Keratinocyte (primary cell): ENCODE results near the gene ARHGAP20. TPM values are rescaled to one million over a fixed set of nuclear protein-coding genes. Genes with fewer than 3 reads are reported as not detected.

ENCODE experiments used
- DNase-seq: peaks from one replicate; pipeline ENCODE4 v3.0.0-alpha.2; 2011; ENCODE audit warnings: low read depth, missing footprints, low spot score
- FAIRE-seq: peaks from 2 replicates; lab custom pipeline; 2011; peaks lifted over from hg19 to GRCh38; lab: Jason Lieb, UNC
- H2AFZ ChIP-seq: 2 replicates; pipeline ENCODE4 v1.6.0; 2012; ENCODE audit warnings: low read length, control low read depth, inconsistent platforms; ENCODE audit not compliant: control insufficient read depth
- H3K27ac ChIP-seq: 2 replicates; pipeline ENCODE4 v1.5.1; 2011; ENCODE audit warnings: low read length; ENCODE audit not compliant: control insufficient read depth, insufficient read depth
- H3K27me3 ChIP-seq: 3 replicates; pipeline ENCODE4 v1.6.0; 2011; ENCODE audit warnings: low read length; ENCODE audit not compliant: control insufficient read depth, insufficient read depth; ENCODE audit errors: extremely low read depth
- H3K36me3 ChIP-seq, 2 experiments: 2 replicates in 1 of 2; 3 replicates in 1 of 2; pipeline ENCODE4 v1.5.1; 2011; ENCODE audit warnings: low read length in 2 of 2, mild to moderate bottlenecking in 1 of 2; ENCODE audit not compliant: control insufficient read depth in 2 of 2, insufficient read depth in 2 of 2; ENCODE audit errors: extremely low read depth in 1 of 2
- H3K4me1 ChIP-seq: 3 replicates; pipeline ENCODE4 v1.5.1; 2011; ENCODE audit warnings: low read length; ENCODE audit not compliant: control insufficient read depth, insufficient read depth; ENCODE audit errors: extremely low read depth
- H3K4me2 ChIP-seq: 3 replicates; pipeline ENCODE4 v1.6.0; 2011; ENCODE audit warnings: low read depth, low read length; ENCODE audit not compliant: control insufficient read depth, insufficient read depth; ENCODE audit errors: extremely low read depth
- H3K4me3 ChIP-seq, 3 experiments: fragments of 200-600 bp in 1 of 3; sonication (generic) in 1 of 3; 2 replicates in 2 of 3; 3 replicates in 1 of 3; pipeline ENCODE4 v1.5.1; 2011 to 2016; ENCODE audit warnings: low read length in 3 of 3, mild to moderate bottlenecking in 3 of 3, control low read depth in 2 of 3, inconsistent platforms in 1 of 3, low read depth in 1 of 3, mixed read lengths in 1 of 3, mixed run types in 1 of 3, moderate library complexity in 1 of 3; ENCODE audit not compliant: control insufficient read depth in 2 of 3, insufficient read depth in 2 of 3; ENCODE audit errors: extremely low read depth in 1 of 3
- H3K79me2 ChIP-seq: 2 replicates; pipeline ENCODE4 v1.6.0; 2012; ENCODE audit warnings: low read length; ENCODE audit not compliant: control insufficient read depth, insufficient read depth
- H3K9ac ChIP-seq: 3 replicates; pipeline ENCODE4 v1.6.0; 2011; ENCODE audit warnings: low read length; ENCODE audit not compliant: control insufficient read depth, insufficient read depth; ENCODE audit errors: extremely low read depth
- H3K9me1 ChIP-seq: 3 replicates; pipeline ENCODE4 v1.6.0; 2011; ENCODE audit warnings: low read length; ENCODE audit not compliant: control insufficient read depth, insufficient read depth; ENCODE audit errors: extremely low read depth
- H3K9me3 ChIP-seq: 2 replicates; pipeline ENCODE4 v1.5.1; 2012; ENCODE audit warnings: low read depth, low read length; ENCODE audit not compliant: control insufficient read depth
- H4K20me1 ChIP-seq: 3 replicates; pipeline ENCODE4 v1.6.0; 2011; ENCODE audit warnings: low read length; ENCODE audit not compliant: control insufficient read depth, insufficient read depth; ENCODE audit errors: extremely low read depth
- CTCF ChIP-seq, 3 experiments: IDR thresholded peaks in 1 of 3; conservative IDR thresholded peaks in 1 of 3; optimal IDR thresholded peaks in 1 of 3; 2 replicates in 2 of 3; 3 replicates in 1 of 3; pipeline versions ENCODE3 to v1.5.1; 2011; ENCODE audit warnings: low read length in 3 of 3, mild to moderate bottlenecking in 3 of 3, moderate library complexity in 2 of 3, control low read depth in 1 of 3, inconsistent platforms in 1 of 3; ENCODE audit not compliant: insufficient read depth in 2 of 3; ENCODE audit errors: extremely low read depth in 1 of 3
- EZH2 ChIP-seq: IDR thresholded peaks from one replicate; pipeline ENCODE4 v1.6.1; 2012; ENCODE audit warnings: inconsistent platforms, mild to moderate bottlenecking, low read length, moderate library complexity
- dilution Hi-C: fragments of 300-500 bp; cut with MboI; formaldehyde crosslinking; loops from one replicate; pipeline ENCODE4 v1.7.0; 2020; ENCODE audit warnings: low sequenced_read_pairs; ENCODE audit not compliant: extremely low pct_ligation_motif_present
- polyA plus RNA-seq, 5 experiments: library from polyadenylated mRNA; depleted of rRNA in 3 of 5; stranded (reverse) in 3 of 5; stranded (forward) in 1 of 5; unstranded in 1 of 5; fragments of >200 nt; gene quantifications; 1 replicate in 1 of 5; 2 replicates in 3 of 5; 3 replicates in 1 of 5; pipeline versions ENCODE4 v1.2.1 to v1.2.3, GENCODE V29; 2011 to 2012; ENCODE audit warnings: missing spikeins in 2 of 5, low read depth in 1 of 5, low replicate concordance in 1 of 5

The ARHGAP20 gene
- polyA plus RNA-seq, 1 donor (not counting 4 experiments of a cell fraction or from before 2014, with no cell fraction given) = not detected

GRCh38 chr11:110587129-110587528, 125.1 kb downstream of the ARHGAP20 start:
- Histone ChIP-seq H4K20me1 (no peaks in the 10 kb centered on the region), H3K4me2 (no peak overlapping the region), H3K9me3 (no peaks in the 10 kb centered on the region), H2AFZ (no peak overlapping the region), H3K27me3 (no peaks in the 10 kb centered on the region), H3K4me3 (no peak overlapping the region), H3K4me1 (no peaks in the 10 kb centered on the region), H3K9me1 (no peaks in the 10 kb centered on the region), H3K36me3 (no peaks in the 10 kb centered on the region), H3K27ac (no peak overlapping the region), H3K9ac (no peak overlapping the region), H3K79me2 (no peaks in the 10 kb centered on the region)
- DNase-seq (no peak), FAIRE-seq (no peak)
- dilution Hi-C loops = no loop called here
- TF ChIP-seq EZH2 = no peak
- no peak for TF ChIP-seq CTCF (optimal IDR thresholded peaks at IDR 0.05 in 1 of 3, IDR thresholded peaks at IDR 0.05 in 1 of 3, conservative IDR thresholded peaks at IDR 0.05 in 1 of 3; ENCODE audit: extremely low read depth in 1 of 3, insufficient read depth in 2 of 3, low read length in 3 of 3)

- DNase-seq = no peak
- Histone ChIP-seq H3K9me3 (no peaks in the 10 kb centered on the region), H4K20me1 (no peaks in the 10 kb centered on the region), H3K36me3 (no peaks in the 10 kb centered on the region), H2AFZ (no peak overlapping the region), H3K27ac (no peak overlapping the region), H3K4me1 (no peaks in the 10 kb centered on the region), H3K27me3 (peaks cover 4% of the 10 kb centered on the region), H3K79me2 (no peaks in the 10 kb centered on the region), H3K4me3 (no peak overlapping the region), H3K9ac (no peak overlapping the region), H3K4me2 (no peak overlapping the region), H3K9me1 (no peaks in the 10 kb centered on the region)
- FAIRE-seq = no peak
- dilution Hi-C loops = no loop called here
- TF ChIP-seq CTCF (optimal IDR thresholded peaks at IDR 0.05 in 1 of 3, IDR thresholded peaks at IDR 0.05 in 1 of 3, conservative IDR thresholded peaks at IDR 0.05 in 1 of 3; ENCODE audit: extremely low read depth in 1 of 3, insufficient read depth in 2 of 3, low read length in 3 of 3) (no peak), EZH2 (no peak)
Measured at GRCh38 chr11:110584150-110584549, 128.1 kb downstream of the ARHGAP20 start.
